SW480 (cell line): Measurements from ENCODE around the gene TTI1.

Source experiments
- DNase-seq: peaks from one replicate; pipeline ENCODE4 v3.0.0-alpha.2; 2016; ENCODE audit warnings: low spot score

Gene TTI1

DNA sequence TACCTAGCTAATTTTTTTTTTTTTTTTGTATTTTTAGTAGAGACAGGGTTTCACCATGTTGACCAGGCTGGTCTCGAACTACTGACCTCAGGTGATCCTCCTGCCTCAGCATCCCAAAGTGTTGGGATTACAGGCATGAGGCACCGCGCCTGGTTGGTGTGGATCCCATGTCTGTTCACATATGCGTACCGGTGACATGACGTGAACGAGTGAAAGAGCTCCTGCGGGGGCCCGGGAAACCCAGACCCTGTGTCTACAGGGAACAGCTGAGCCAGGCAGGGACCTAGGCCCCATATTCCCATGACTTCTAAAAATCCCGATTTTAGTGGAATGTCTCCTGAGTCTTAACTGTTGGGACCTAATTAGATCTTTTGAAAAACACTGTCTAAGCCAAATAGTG lies 97.2 kb downstream of the TTI1 start:
- no peak for DNase-seq

DNA sequence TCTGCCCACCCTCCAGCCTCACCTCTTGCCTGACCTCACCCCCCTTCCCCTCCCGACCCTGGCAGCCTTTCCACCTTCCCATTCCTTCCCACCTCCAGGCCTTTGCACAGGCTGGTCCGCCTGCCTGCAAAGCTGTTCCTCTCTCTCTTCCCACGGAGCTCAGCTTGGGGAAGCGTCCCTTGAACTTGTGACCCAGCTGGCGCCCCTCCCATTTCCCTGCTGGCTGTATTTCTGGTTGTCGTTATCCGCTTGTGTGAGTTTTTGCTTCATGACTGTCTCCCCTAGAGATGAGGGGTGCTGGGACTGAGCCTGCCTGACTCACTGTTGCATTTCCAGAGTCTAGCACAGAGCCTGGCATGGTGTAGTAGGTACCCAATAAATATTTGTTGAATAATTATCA lies 97.8 kb downstream of the TTI1 start:
- DNase-seq, result no peak

DNA sequence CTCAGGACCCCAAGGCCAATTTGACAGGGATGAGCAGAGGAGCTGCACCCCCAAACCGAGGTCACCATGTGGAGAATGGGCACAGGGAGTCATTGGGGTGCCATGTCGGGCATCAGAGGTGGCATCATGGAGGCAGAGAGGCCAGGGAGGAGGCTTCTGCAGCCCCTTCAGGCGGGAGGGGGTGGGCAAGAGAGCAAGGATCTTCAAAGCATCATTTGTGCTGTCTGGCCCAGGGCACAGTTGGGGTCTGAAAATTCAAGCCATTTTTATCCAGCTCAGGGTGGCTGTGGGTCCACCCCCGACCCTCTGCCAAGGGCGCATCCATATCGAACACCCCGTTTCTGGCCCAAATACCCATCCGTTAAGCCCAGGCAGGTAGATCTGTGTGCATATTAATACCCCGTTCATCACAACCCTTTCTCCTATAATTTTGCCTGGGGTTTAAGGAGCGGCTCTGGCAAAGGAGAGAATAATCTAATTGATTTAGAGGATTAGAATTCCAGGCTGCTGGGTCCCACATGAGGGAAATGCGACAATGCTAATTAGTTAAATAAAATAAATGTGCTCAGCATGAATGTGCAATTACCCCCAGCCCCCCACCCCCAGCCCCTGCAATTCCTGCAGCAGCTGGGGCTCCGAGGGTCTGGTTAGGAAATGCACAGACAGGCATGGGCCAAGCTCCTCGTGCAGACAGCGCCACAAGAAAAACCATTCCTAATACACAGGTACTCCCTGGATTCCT lies 98.5 kb downstream of the TTI1 start:
- no peak for DNase-seq

- no peak for DNase-seq
Measured at GRCh38 chr20:37933786-37934633, 99.2 kb downstream of the TTI1 start.
